ENCODE measurements around the gene TVP23C. TPM values are rescaled to one million over a fixed set of nuclear protein-coding genes. Genes with fewer than 3 reads are reported as not detected.

TVP23C gene
- total and polyA plus RNA-seq, 2 donors (not counting 3 experiments of a cell fraction or from before 2014, with no cell fraction given): 6.4 to 36.3 TPM

- DNase-seq (ENCODE audit: low read depth, low spot score): no peak
- no peak for FAIRE-seq
- POLR2A ChIA-PET: no interaction called here
These were observed 59.6 kb downstream of the TVP23C start for GRCh38 chr17:15503731-15504130.

More at GRCh38 chr17:15503731-15504130, 59.6 kb downstream of the TVP23C start:
- no TSS peak for BruUV-seq (replicated peaks)
- TF ChIP-seq GATA2 (IDR thresholded peaks at IDR 0.05; ENCODE audit: insufficient read depth, insufficient read length, low read depth, low read length) (no peak), MYC (IDR thresholded peaks at IDR 0.05; ENCODE audit: low read depth, low read length) (no peak), MAX (IDR thresholded peaks at IDR 0.05; ENCODE audit: insufficient read depth, insufficient read length) (no peak), EZH2 (IDR thresholded peaks at IDR 0.05; ENCODE audit: borderline replicate concordance, low read depth, low read length, severe bottlenecking) (no peak), JUN (IDR thresholded peaks at IDR 0.05; ENCODE audit: borderline replicate concordance, insufficient read depth, insufficient read length, low read depth) (no peak), FOS (IDR thresholded peaks at IDR 0.05; ENCODE audit: borderline replicate concordance, insufficient read depth, low read length) (no peak), POLR2A (IDR thresholded peaks at IDR 0.05; ENCODE audit: low read depth, low read length) (no peak), CTCF (IDR thresholded peaks at IDR 0.05; ENCODE audit: extremely low read depth in 1 of 2, insufficient read depth in 1 of 2, low read depth in 1 of 2, low read length in 2 of 2) (no peak), POLR2AphosphoS5 (IDR thresholded peaks at IDR 0.05; ENCODE audit: insufficient read depth, low read depth, low read length) (no peak)
- Histone ChIP-seq H3K4me2 (ENCODE audit: insufficient read depth, low read length) (no peak overlapping the region), H4K20me1 (replicated peaks; ENCODE audit: control insufficient read depth, extremely low read depth, insufficient read depth, low read length) (no peaks in the 10 kb centered on the region), H3K36me3 (ENCODE audit: control insufficient read depth in 2 of 2, extremely low read depth in 1 of 2, insufficient read depth in 2 of 2, low read length in 2 of 2) (peaks cover 4% of the 10 kb centered on the region in 2 experiments), H3K9ac (replicated peaks; ENCODE audit: extremely low read depth, insufficient read depth, low read length) (no peak overlapping the region), H3K79me2 (ENCODE audit: control insufficient read depth, insufficient read depth, low read length) (no peaks in the 10 kb centered on the region), H3K27ac (ENCODE audit: insufficient read depth, low read depth, low read length) (no peak overlapping the region), H3K9me1 (replicated peaks; ENCODE audit: control insufficient read depth, extremely low read depth, insufficient read depth, low read length) (no peaks in the 10 kb centered on the region), H2AFZ (ENCODE audit: low read depth, low read length) (no peak overlapping the region), H3K27me3 (ENCODE audit: control insufficient read depth in 2 of 2, insufficient read depth in 2 of 2, low read length in 2 of 2) (no peaks in the 10 kb centered on the region), H3K4me1 (ENCODE audit: control insufficient read depth, extremely low read depth, insufficient read depth, low read length) (peaks cover 15% of the 10 kb centered on the region), H3K4me3 (replicated peaks in 1 of 3; ENCODE audit: insufficient read depth in 1 of 3, low read depth in 1 of 3, low read length in 3 of 3) (no peak overlapping the region), H3K9me3 (replicated peaks; ENCODE audit: control insufficient read depth, insufficient read depth, low read length) (no peaks in the 10 kb centered on the region)
- CTCF ChIA-PET: interaction anchor here (1.0 to 7.4 kb wide), 7 partner anchors 9 to 256 kb away, joined by 3 to 410 read pairs (median 9); partner anchors contain the start of gene PMP22
- intact Hi-C loops (cut with micrococcal nuclease): loop anchor here (1.0 to 2.0 kb wide), 2 partner anchors 59 to 243 kb away; no protein-coding TSS in a partner anchor
- dilution Hi-C loops (cut with MboI; ENCODE audit: extremely low pct_ligation_motif_present, low sequenced_read_pairs): no loop called here

Data from endothelial cell of umbilical vein (primary cell).